BLaER1 (cell line): ENCODE measurements around the gene TMEM140.

Experiments
- H3K27ac ChIP-seq: shearing (Covaris generic); formaldehyde crosslinking; 2 replicates; pipeline ENCODE4 v1.8.1; 2022
- H3K27me3 ChIP-seq: shearing (Covaris generic); formaldehyde crosslinking; 2 replicates; pipeline ENCODE4 v1.8.1; 2022
- H3K36me3 ChIP-seq: shearing (Covaris generic); formaldehyde crosslinking; 2 replicates; pipeline ENCODE4 v1.8.1; 2022
- H3K4me1 ChIP-seq: shearing (Covaris generic); formaldehyde crosslinking; 2 replicates; pipeline ENCODE4 v1.8.1; 2022
- H3K4me2 ChIP-seq: shearing (Covaris generic); formaldehyde crosslinking; 2 replicates; pipeline ENCODE4 v1.8.1; 2022
- H3K4me3 ChIP-seq: shearing (Covaris generic); formaldehyde crosslinking; 2 replicates; pipeline ENCODE4 v1.8.1; 2022
- H3K9ac ChIP-seq: shearing (Covaris generic); formaldehyde crosslinking; 2 replicates; pipeline ENCODE4 v1.8.1; 2022
- H3K9me3 ChIP-seq: shearing (Covaris generic); formaldehyde crosslinking; 2 replicates; pipeline ENCODE4 v1.8.1; 2022
- H4K20me1 ChIP-seq: shearing (Covaris generic); formaldehyde crosslinking; 2 replicates; pipeline ENCODE4 v1.8.1; 2022
- Cebpa-rat ChIP-seq: shearing (Covaris generic); IDR thresholded peaks from 2 replicates; pipeline ENCODE4 v1.8.1; 2022

The TMEM140 gene

DNA sequence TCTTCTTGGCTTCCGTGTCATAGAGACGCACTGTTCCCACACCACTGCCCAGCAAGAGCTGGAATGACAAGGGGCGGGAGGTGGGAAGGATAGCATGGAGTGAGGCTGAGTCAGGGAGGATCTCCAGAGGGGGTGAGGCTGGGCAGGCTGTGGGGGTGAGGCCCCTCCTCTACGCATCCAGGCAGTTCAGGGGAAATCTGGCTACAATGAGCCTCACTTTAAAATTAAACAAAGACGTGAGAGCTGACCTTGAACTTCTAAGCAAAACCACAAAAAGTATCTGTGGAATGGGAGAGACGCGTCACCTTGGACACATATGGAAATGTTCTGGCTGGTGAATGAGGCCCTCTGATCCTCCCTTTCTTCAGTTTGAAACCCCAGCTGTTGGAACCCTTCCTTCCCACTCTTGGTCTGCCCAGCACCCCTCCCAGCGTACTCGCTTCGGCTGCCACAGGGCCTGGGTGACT is 45.8 kb downstream of the TMEM140 start:
- H3K9me3 ChIP-seq: no peaks in the 10 kb centered on the region
- peak overlapping the region; percentile 71 for H3K27ac ChIP-seq
- peaks cover 78% of the 10 kb centered on the region for H3K36me3 ChIP-seq
- peak overlapping the region; percentile 68; the same call in 1 of the 2 replicates for H3K9ac ChIP-seq
- no peaks in the 10 kb centered on the region for H4K20me1 ChIP-seq
- no peak for TF ChIP-seq Cebpa-rat
- peaks cover 43% of the 10 kb centered on the region for H3K4me1 ChIP-seq
- no peaks in the 10 kb centered on the region for H3K27me3 ChIP-seq
- 0 out of 2 replicates have a peak overlapping the region, but pooled peaks have one; percentile 49 for H3K4me3 ChIP-seq
- peak overlapping the region; percentile 88 for H3K4me2 ChIP-seq

GRCh38 chr7:135194494-135195095 is 46.7 kb downstream of the TMEM140 start:
- Histone ChIP-seq H3K4me2 (peak overlapping the region; percentile 88), H3K27ac (peak overlapping the region; percentile 71), H3K4me1 (peaks cover 43% of the 10 kb centered on the region), H3K9ac (peak overlapping the region; percentile 68), H3K9me3 (no peaks in the 10 kb centered on the region), H3K36me3 (peaks cover 78% of the 10 kb centered on the region), H3K27me3 (no peaks in the 10 kb centered on the region), H4K20me1 (no peaks in the 10 kb centered on the region), H3K4me3 (peak overlapping the region; percentile 49)
- TF ChIP-seq Cebpa-rat: no peak

GRCh38 chr7:135195156-135195555 is 47.3 kb downstream of the TMEM140 start:
- Histone ChIP-seq H3K9me3 (no peaks in the 10 kb centered on the region), H3K4me2 (peak overlapping the region; percentile 88), H3K4me3 (peak overlapping the region; percentile 49), H3K27ac (peak overlapping the region; percentile 71; the same call in 1 of the 2 replicates), H3K4me1 (peaks cover 43% of the 10 kb centered on the region), H3K27me3 (no peaks in the 10 kb centered on the region), H4K20me1 (no peaks in the 10 kb centered on the region), H3K36me3 (peaks cover 79% of the 10 kb centered on the region), H3K9ac (no peak overlapping the region)
- TF ChIP-seq Cebpa-rat: no peak

GRCh38 chr7:135195968-135196629 is 48.2 kb downstream of the TMEM140 start:
- Histone ChIP-seq H3K4me2 (peak overlapping the region; percentile 88), H3K4me1 (peaks cover 43% of the 10 kb centered on the region), H3K9me3 (no peaks in the 10 kb centered on the region), H3K36me3 (peaks cover 79% of the 10 kb centered on the region), H3K4me3 (no peak overlapping the region), H3K9ac (no peak overlapping the region), H3K27me3 (no peaks in the 10 kb centered on the region), H4K20me1 (no peaks in the 10 kb centered on the region), H3K27ac (0 out of 2 replicates have a peak overlapping the region, but pooled peaks have one; percentile 28)
- TF ChIP-seq Cebpa-rat: no peak

GRCh38 chr7:135197343-135197742 is 49.5 kb downstream of the TMEM140 start:
- peaks cover 77% of the 10 kb centered on the region for H3K36me3 ChIP-seq

GRCh38 chr7:135197906-135198655 is 50.2 kb downstream of the TMEM140 start:
- Histone ChIP-seq H3K4me1 (peaks cover 49% of the 10 kb centered on the region), H4K20me1 (no peaks in the 10 kb centered on the region), H3K9ac (no peak overlapping the region), H3K4me3 (no peak overlapping the region), H3K27me3 (no peaks in the 10 kb centered on the region), H3K36me3 (peaks cover 72% of the 10 kb centered on the region), H3K27ac (no peak overlapping the region), H3K4me2 (no peak overlapping the region), H3K9me3 (no peaks in the 10 kb centered on the region)
- TF ChIP-seq Cebpa-rat: no peak

More at GRCh38 chr7:135197343-135197742, 49.5 kb downstream of the TMEM140 start:
- H3K4me1 ChIP-seq: peaks cover 49% of the 10 kb centered on the region
- no peak overlapping the region for H3K4me3 ChIP-seq
- no peaks in the 10 kb centered on the region for H3K9me3 ChIP-seq
- H4K20me1 ChIP-seq: no peaks in the 10 kb centered on the region
- no peaks in the 10 kb centered on the region for H3K27me3 ChIP-seq
- no peak for TF ChIP-seq Cebpa-rat
- H3K4me2 ChIP-seq: no peak overlapping the region
- H3K9ac ChIP-seq: no peak overlapping the region
- H3K27ac ChIP-seq: no peak overlapping the region

GRCh38 chr7:135199439-135199838 is 51.6 kb downstream of the TMEM140 start:
- no peak for TF ChIP-seq Cebpa-rat
- no peak overlapping the region for H3K27ac ChIP-seq
- peaks cover 75% of the 10 kb centered on the region for H3K36me3 ChIP-seq
- no peaks in the 10 kb centered on the region for H4K20me1 ChIP-seq
- H3K4me3 ChIP-seq: no peak overlapping the region
- no peaks in the 10 kb centered on the region for H3K27me3 ChIP-seq
- H3K9me3 ChIP-seq: no peaks in the 10 kb centered on the region
- no peak overlapping the region for H3K9ac ChIP-seq
- H3K4me1 ChIP-seq: peaks cover 49% of the 10 kb centered on the region
- no peak overlapping the region for H3K4me2 ChIP-seq

DNA sequence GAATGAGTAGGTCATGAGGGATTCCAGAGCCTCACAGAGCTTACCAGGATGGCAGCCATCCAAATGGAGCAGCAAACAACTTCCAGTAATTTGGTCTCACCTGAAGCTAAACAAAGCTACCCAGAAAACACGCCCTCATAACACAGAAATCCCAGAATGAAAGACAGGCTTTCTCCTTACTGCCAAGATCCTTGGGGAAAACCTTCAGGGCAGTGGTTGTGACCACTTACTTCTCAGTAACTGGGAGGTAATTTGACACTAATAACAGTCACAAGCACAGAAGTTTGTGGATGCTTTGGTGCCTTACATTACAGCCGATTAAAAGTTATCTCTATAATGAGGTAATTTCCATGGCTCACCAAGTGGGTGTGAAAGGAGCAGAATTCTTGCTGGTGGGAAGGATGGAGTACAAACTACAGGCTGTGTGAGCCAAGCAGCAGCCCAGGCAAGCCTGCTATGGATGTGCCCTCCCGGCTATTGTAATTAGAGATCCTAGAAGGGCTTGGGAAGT is 53.0 kb downstream of the TMEM140 start:
- Histone ChIP-seq H4K20me1 (no peaks in the 10 kb centered on the region), H3K4me1 (peaks cover 49% of the 10 kb centered on the region), H3K4me2 (no peak overlapping the region), H3K36me3 (peaks cover 72% of the 10 kb centered on the region), H3K27ac (no peak overlapping the region), H3K27me3 (no peaks in the 10 kb centered on the region), H3K9me3 (no peaks in the 10 kb centered on the region), H3K4me3 (no peak overlapping the region), H3K9ac (no peak overlapping the region)
- TF ChIP-seq Cebpa-rat: no peak

DNA sequence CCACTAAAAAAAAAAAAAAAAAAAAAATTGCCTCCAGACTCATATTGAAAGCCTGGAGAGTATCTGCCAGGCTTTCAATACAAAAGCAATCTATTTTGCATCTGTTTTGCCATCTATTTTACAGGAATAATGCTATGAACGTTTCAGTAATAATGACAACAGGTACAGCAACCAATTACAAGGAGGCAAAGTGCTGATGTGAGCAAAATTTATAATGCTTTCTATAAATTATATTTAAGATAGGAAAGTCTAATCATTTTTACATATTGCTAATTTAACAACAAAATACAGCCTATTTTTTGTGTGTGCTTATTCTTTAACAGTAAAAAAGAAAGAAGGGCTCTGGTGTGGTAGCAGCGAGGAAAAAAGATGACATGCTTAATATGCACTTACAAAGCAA is 53.5 kb downstream of the TMEM140 start:
- Histone ChIP-seq H3K9ac (no peak overlapping the region), H3K27ac (no peak overlapping the region), H3K36me3 (peaks cover 67% of the 10 kb centered on the region), H3K27me3 (no peaks in the 10 kb centered on the region), H3K4me2 (no peak overlapping the region), H4K20me1 (no peaks in the 10 kb centered on the region), H3K4me3 (no peak overlapping the region), H3K4me1 (peaks cover 49% of the 10 kb centered on the region), H3K9me3 (no peaks in the 10 kb centered on the region)
- TF ChIP-seq Cebpa-rat: no peak
